Natural killer cell (primary cell): ENCODE data around the gene NEDD4L. TPM values are rescaled to one million over a fixed set of nuclear protein-coding genes. Genes with fewer than 3 reads are reported as not detected.

Experiments
- ATAC-seq, 3 donors: fragments of 150-1000 bp in 2 of 3; fragments of 200-7000 bp in 1 of 3; cut with Tn5 transposase; 1 replicate in 1 of 3; 2 replicates in 2 of 3; pipeline ENCODE4 v1.10.0; 2021; ENCODE audit warnings: mild to moderate bottlenecking in 2 of 3, moderate library complexity in 2 of 3
- DNase-seq, 2 donors: peaks; one replicate each; pipeline versions ENCODE4 v3.0.0 to v3.0.0-alpha.2; 2013 to 2021; ENCODE audit warnings: mixed read lengths in 1 of 2
- H3K27ac ChIP-seq: one replicate; pipeline ENCODE4 v1.5.1; 2013; ENCODE audit warnings: mild to moderate bottlenecking, low read length
- H3K27me3 ChIP-seq: one replicate; pipeline ENCODE4 v1.6.1; 2013; ENCODE audit warnings: low read length; ENCODE audit not compliant: control insufficient read depth, insufficient read depth
- H3K36me3 ChIP-seq: one replicate; pipeline ENCODE4 v1.6.1; 2013; ENCODE audit warnings: low read length; ENCODE audit not compliant: control insufficient read depth, insufficient read depth
- H3K4me1 ChIP-seq: one replicate; pipeline ENCODE4 v1.6.1; 2013; ENCODE audit warnings: low read length; ENCODE audit not compliant: control insufficient read depth, insufficient read depth
- H3K4me3 ChIP-seq: one replicate; pipeline ENCODE4 v1.5.1; 2013; ENCODE audit warnings: low read length
- H3K9me3 ChIP-seq: one replicate; pipeline ENCODE4 v1.6.1; 2013; ENCODE audit warnings: low read length; ENCODE audit not compliant: control insufficient read depth, insufficient read depth
- H3K27ac Mint-ChIP-seq, 2 donors: one replicate each; pipeline ENCODE4 v1.8.0; 2022; ENCODE audit warnings: mild to moderate bottlenecking in 2 of 2, mixed read lengths in 2 of 2, moderate library complexity in 1 of 2
- H3K27me3 Mint-ChIP-seq, 2 donors: one replicate each; pipeline ENCODE4 v1.8.0; 2022; ENCODE audit warnings: low read depth in 2 of 2, mixed read lengths in 2 of 2
- H3K36me3 Mint-ChIP-seq: one replicate; pipeline ENCODE4 v1.8.0; 2022; ENCODE audit warnings: mixed read lengths
- H3K4me1 Mint-ChIP-seq, 2 donors: one replicate each; pipeline ENCODE4 v1.8.0; 2022; ENCODE audit warnings: mixed read lengths in 2 of 2
- H3K4me3 Mint-ChIP-seq: one replicate; pipeline ENCODE4 v1.8.0; 2022; ENCODE audit warnings: mild to moderate bottlenecking, moderate library complexity, mixed read lengths
- H3K9me3 Mint-ChIP-seq, 2 donors: one replicate each; pipeline ENCODE4 v1.8.0; 2022; ENCODE audit warnings: mixed read lengths in 2 of 2
- WGBS: methylation state at CpG from one replicate; pipeline ENCODE4 v1.1.7; 2013; ENCODE audit warnings: missing lambda C conversion rate; ENCODE audit not compliant: insufficient coverage; 5-methylcytosine and 5-hydroxymethylcytosine counted together
- intact Hi-C: fragments of 100-400 bp; cut with micrococcal nuclease; formaldehyde crosslinking; loops from one replicate; pipeline ENCODE4 v1.14.2; 2022
- total RNA-seq, 4 donors: library from RNA; stranded (reverse); fragments of 120-200 nt in 1 of 4; gene quantifications; one replicate each; pipeline versions ENCODE4 v1.2.3 to v1.2.4, GENCODE V29; 2013 to 2022
- TF ChIP-seq, protein P1 (sequence below): fragments of 200-600 bp; IDR thresholded peaks from one replicate; pipeline ENCODE4 v1.8.0; 2022; ENCODE audit warnings: antibody characterized with exemption

The NEDD4L gene
- total RNA-seq, 3 donors from 2014 or later (not counting 1 experiment from before 2014, with no cell fraction given) = 3.4 to 15.3 (median 14.3) TPM

DNA sequence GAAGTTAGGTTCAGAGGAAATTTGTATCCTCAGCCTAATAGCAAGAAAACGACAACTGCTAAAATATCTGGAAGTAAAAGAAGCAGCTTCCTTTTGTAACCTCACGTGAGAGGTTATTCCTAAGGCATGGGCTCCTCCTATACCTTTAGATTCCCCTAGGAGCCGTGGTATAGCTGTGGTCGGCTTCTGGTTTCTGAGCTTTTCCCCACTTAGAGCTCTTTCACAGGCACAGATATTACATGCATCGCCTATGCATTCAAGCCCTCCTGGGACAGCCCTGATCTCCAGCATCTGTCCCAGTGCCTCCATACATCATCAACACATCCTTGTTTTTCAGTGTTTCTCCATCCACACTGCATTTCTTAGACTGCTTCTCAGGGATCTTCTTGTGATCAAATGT is 295.9 kb downstream of the NEDD4L start:
- TF ChIP-seq, protein P1, sequence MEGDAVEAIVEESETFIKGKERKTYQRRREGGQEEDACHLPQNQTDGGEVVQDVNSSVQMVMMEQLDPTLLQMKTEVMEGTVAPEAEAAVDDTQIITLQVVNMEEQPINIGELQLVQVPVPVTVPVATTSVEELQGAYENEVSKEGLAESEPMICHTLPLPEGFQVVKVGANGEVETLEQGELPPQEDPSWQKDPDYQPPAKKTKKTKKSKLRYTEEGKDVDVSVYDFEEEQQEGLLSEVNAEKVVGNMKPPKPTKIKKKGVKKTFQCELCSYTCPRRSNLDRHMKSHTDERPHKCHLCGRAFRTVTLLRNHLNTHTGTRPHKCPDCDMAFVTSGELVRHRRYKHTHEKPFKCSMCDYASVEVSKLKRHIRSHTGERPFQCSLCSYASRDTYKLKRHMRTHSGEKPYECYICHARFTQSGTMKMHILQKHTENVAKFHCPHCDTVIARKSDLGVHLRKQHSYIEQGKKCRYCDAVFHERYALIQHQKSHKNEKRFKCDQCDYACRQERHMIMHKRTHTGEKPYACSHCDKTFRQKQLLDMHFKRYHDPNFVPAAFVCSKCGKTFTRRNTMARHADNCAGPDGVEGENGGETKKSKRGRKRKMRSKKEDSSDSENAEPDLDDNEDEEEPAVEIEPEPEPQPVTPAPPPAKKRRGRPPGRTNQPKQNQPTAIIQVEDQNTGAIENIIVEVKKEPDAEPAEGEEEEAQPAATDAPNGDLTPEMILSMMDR = no peak
- no peak for ATAC-seq
- H3K27ac ChIP-seq = no peak overlapping the region
- no peaks in the 10 kb centered on the region for H3K36me3 ChIP-seq
- H3K4me3 Mint-ChIP-seq = no peak overlapping the region
- H3K9me3 Mint-ChIP-seq = no peaks in the 10 kb centered on the region
- no peaks in the 10 kb centered on the region for H3K4me1 Mint-ChIP-seq
- no peaks in the 10 kb centered on the region for H3K27me3 ChIP-seq
- H3K4me1 ChIP-seq = no peaks in the 10 kb centered on the region
- H3K9me3 ChIP-seq = no peaks in the 10 kb centered on the region
- no peaks in the 10 kb centered on the region for H3K27me3 Mint-ChIP-seq
- H3K4me3 ChIP-seq = no peak overlapping the region
- no peak for DNase-seq
- H3K36me3 Mint-ChIP-seq = no peaks in the 10 kb centered on the region
- WGBS = 91% methylated on average over 5 of the region's 5 CpGs
- H3K27ac Mint-ChIP-seq = no peak overlapping the region
- intact Hi-C loops = no loop called here

DNA sequence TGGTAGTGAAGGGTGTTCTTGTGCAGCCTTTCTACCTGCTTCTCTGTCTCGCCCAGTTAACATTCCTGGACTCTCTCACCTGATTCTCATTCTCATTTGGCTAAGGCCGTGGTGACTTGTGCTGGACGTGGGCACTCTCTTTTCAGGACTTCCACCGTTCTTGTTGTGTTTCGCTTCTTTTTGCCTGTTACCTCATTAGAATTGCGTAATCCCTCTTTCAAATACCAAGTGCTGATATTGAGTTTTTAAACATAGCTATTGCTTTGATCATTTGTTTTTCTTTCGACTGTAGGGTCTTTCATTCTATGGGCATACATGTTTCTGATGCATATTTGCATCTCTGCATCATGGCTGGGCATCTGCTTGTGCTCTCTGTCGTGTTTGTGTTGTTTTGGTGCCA is 297.9 kb downstream of the NEDD4L start:
- H3K27me3 ChIP-seq = no peaks in the 10 kb centered on the region
- Mint-ChIP-seq H3K9me3 (no peaks in the 10 kb centered on the region), H3K36me3 (no peaks in the 10 kb centered on the region), H3K27me3 (no peaks in the 10 kb centered on the region), H3K4me3 (no peak overlapping the region), H3K27ac (no peak overlapping the region), H3K4me1 (no peaks in the 10 kb centered on the region)
- H3K36me3 ChIP-seq = no peaks in the 10 kb centered on the region
- no peak overlapping the region for H3K4me3 ChIP-seq
- WGBS = 90% methylated on average over 8 of the region's 8 CpGs
- no peaks in the 10 kb centered on the region for H3K4me1 ChIP-seq
- intact Hi-C loops = no loop called here
- TF ChIP-seq, protein P1 = no peak
- DNase-seq = no peak
- no peaks in the 10 kb centered on the region for H3K9me3 ChIP-seq
- no peak overlapping the region for H3K27ac ChIP-seq
- no peak for ATAC-seq

- Mint-ChIP-seq H3K27ac (no peak overlapping the region), H3K27me3 (no peaks in the 10 kb centered on the region), H3K36me3 (no peaks in the 10 kb centered on the region), H3K9me3 (no peaks in the 10 kb centered on the region), H3K4me3 (no peak overlapping the region), H3K4me1 (no peaks in the 10 kb centered on the region)
- no peak for ATAC-seq
- no peak overlapping the region for H3K27ac ChIP-seq
- no peak for DNase-seq
- H3K4me3 ChIP-seq = no peak overlapping the region
- 94% methylated on average over 2 of the region's 3 CpGs for WGBS
- H3K4me1 ChIP-seq = no peaks in the 10 kb centered on the region
- no peaks in the 10 kb centered on the region for H3K36me3 ChIP-seq
- TF ChIP-seq, protein P1 = no peak
- H3K9me3 ChIP-seq = no peaks in the 10 kb centered on the region
- H3K27me3 ChIP-seq = no peaks in the 10 kb centered on the region
- intact Hi-C loops = no loop called here
Observed at GRCh38 chr18:58344080-58344670, 300.1 kb downstream of the NEDD4L start.

- Mint-ChIP-seq H3K27me3 (no peaks in the 10 kb centered on the region), H3K4me1 (no peaks in the 10 kb centered on the region), H3K4me3 (no peak overlapping the region), H3K36me3 (no peaks in the 10 kb centered on the region), H3K27ac (no peak overlapping the region), H3K9me3 (no peaks in the 10 kb centered on the region)
- H3K36me3 ChIP-seq = no peaks in the 10 kb centered on the region
- no peaks in the 10 kb centered on the region for H3K4me1 ChIP-seq
- 96% methylated on average over 8 of the region's 8 CpGs for WGBS
- no peak overlapping the region for H3K27ac ChIP-seq
- no peak for DNase-seq
- no peaks in the 10 kb centered on the region for H3K9me3 ChIP-seq
- no peak overlapping the region for H3K4me3 ChIP-seq
- H3K27me3 ChIP-seq = no peaks in the 10 kb centered on the region
- no peak for ATAC-seq
- intact Hi-C loops = no loop called here
- TF ChIP-seq, protein P1 = no peak
Observed at GRCh38 chr18:58344861-58345463, 300.9 kb downstream of the NEDD4L start.
